Putamen (tissue), 1 donor: Measurements from ENCODE around the gene PITHD1.
A peak's percentile ranks its signal among the peaks of the same experiment; 100 is the strongest.
"Not testable (repeated sequence)": the region's sequence is repeated elsewhere in the genome, so short reads cannot be mapped to it uniquely, and the experiment has no call there.

Source experiments
- DNase-seq: peaks from one replicate; pipeline ENCODE4 v3.0.0-alpha.2; 2016; ENCODE audit warnings: low spot score

PITHD1 gene

DNA sequence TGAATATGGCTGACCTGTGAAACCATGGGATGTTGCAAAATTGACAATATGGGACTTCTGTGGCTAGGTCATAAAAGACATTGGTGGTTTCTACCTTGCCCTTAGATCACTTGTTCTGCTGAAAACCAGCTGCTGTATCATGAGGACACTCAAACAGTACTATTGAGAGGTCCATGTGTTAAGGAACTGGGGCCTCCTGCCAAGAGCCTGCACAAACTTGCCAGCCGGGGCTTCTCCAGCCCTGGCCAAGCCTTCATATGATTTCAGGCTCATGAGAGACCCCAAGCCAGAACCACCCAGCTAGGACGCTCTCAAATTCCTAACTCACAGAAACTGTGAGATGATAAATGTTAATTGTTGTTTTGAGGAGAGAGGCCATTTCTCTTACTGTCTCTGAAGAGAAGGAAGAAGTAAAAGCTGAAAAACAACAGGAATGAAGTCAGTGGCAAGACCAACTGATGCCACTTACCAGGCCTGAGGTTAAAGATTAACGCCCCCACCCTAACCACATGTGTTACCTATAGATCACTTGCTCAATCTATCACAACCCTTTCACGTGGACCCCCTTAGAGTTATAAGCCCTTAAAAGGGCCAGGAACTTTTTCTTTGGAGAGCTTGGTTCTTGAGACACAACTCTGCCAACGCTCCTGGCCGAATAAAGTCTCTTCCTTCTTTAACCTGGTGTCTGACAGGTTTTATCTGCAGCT is 3.9 kb upstream of the PITHD1 start:
- no peak for DNase-seq

- DNase-seq: no peak
These were observed 2.0 kb upstream of the PITHD1 start for GRCh38 chr1:23776217-23776616.

- DNase-seq: no peak
These were observed 1.7 kb downstream of the PITHD1 start for GRCh38 chr1:23779826-23780371.

GRCh38 chr1:23783141-23783540 is 4.9 kb downstream of the PITHD1 start:
- DNase-seq: not testable (repeated sequence)

DNA sequence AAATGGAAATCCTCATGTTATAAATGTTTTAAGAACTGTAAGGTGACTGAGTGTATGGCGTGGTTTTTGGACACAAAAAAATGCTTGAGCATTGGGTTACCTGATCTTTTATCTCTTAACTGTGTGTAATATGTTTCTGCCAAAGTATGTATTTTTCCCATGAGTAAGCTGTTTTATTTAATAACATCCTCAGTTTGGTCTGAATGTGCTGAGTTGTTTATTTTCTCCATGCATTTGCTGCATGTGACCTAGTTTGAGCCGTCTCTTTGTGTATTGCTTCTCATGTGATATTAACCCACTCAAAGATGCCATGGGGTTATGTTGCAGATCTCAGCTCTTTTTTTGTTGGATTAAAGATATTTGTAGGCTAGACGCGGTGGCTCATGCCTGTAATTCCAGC is 6.6 kb downstream of the PITHD1 start:
- no peak for DNase-seq

DNA sequence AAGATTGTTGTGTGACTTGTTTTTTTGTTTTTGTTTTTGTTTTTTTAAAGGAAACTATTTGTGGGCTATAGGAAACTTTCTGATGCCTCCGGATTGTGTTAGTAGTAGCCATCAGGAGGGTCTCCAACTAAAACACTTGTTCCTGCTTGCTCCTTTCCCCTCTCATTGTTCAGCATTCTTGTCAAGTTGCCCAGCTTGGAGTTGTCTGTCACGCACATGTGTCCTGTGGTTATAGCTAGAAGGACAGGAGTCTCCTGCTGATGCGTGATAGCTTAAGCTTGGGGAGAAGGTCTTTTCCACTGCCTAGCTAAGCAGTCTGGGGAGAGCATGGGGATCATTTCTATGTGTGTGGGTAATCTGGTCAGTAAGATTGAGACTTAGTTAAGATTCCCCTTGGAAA is 9.5 kb downstream of the PITHD1 start:
- no peak for DNase-seq

DNA sequence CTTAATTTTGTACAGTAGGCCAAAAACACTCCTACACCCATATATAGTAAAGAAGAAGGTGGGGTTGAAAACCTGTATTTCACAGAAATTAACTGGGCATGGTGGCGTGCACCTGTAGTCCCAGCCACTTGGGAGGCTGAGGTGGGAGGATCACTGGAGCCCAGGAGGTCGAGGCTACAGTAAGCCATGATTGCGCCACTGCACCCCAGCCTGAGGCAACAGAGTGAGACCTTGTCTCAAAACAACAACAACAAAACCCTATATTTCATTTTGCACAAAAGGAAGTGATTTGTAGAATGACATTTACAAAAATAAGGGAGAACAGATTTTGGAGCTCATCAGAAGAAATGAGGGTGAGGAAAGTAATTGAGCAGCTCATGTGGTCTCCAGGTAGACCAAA is 10.5 kb downstream of the PITHD1 start:
- no peak for DNase-seq

- DNase-seq: peak; percentile 93
These were observed 12.7 kb downstream of the PITHD1 start, which contains the start of gene LYPLA2 for GRCh38 chr1:23790696-23791515. TSS of gene LYPLA2 (plus strand) at chr1:23791145. CDS start at chr1:23792683, 1,538 bp downstream.

GRCh38 chr1:23791516-23792047 is 13.4 kb downstream of the PITHD1 start:
- DNase-seq: no peak

GRCh38 chr1:23792151-23792945 is 14.1 kb downstream of the PITHD1 start:
- DNase-seq: no peak

- DNase-seq: no peak
These were observed 15.0 kb downstream of the PITHD1 start for GRCh38 chr1:23793018-23793781.

DNA sequence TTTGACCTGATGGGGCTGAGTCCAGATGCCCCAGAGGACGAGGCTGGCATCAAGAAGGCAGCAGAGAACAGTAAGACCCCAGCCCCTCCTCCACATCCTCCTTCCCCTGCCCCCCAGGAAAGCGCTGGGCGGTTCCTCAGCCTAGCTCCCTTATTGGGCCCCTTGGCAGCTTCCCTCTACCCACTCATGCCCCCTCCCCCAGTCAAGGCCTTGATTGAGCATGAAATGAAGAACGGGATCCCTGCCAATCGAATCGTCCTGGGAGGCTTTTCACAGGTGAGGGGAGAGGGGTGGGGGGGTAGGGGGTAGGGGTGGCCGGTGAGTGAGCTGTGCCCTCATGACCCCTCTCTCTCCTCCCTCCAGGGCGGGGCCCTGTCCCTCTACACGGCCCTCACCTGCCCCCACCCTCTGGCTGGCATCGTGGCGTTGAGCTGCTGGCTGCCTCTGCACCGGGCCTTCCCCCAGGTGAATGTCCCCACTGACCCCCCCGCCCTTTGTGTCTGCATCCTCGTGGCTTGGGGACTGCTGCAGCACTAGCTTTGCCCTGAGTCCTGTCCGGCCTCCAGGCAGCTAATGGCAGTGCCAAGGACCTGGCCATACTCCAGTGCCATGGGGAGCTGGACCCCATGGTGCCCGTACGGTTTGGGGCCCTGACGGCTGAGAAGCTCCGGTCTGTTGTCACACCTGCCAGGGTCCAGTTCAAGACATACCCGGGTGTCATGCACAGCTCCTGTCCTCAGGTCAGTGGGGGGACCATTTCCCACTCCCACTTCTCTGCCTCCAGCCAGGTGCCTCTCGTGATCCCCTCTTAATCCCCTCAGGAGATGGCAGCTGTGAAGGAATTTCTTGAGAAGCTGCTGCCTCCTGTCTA is 15.9 kb downstream of the PITHD1 start:
- no peak for DNase-seq

- not testable (repeated sequence) for DNase-seq
These were observed 16.5 kb downstream of the PITHD1 start for GRCh38 chr1:23794732-23795182.

DNA sequence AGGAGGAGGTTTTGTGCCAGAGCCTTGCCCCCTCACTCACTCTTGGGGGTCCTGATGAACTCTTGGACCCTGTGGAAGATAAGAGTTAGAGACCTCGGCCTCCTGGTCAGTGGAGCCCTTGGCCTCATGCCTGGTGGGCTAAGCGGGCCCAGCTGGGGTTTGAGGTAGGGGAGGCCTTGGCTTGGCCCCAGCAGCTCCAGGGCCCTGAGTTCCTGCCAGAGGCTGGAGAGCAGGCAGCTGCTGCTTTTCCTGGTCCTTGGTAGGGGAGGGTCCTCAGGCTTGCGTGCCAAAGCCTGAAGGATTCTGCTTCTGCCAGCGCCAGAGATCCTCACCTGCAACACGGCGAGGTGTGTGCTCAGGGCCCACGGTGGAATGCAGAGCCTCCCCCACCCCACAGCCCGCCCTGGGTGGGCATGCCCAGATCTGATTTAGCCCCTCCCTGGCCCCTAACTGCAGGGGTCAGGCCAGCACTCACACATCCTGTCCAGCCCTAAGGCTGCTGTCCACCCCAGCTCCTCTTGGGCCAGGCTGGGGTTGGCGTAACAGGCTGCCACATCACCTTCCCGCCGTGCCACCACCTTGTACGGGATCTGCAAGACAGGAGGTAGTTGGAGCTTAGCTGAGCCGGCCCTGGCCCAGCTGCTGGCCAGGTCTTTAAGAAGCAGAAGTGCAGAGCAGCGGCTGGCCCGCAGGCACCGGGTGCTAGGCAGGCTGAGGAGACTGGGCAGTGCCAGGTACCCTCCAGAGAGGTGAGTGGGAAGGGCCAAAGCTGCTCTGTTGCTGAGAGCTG is 17.7 kb downstream of the PITHD1 start:
- DNase-seq: no peak

- DNase-seq: no peak
These were observed 18.5 kb downstream of the PITHD1 start for GRCh38 chr1:23796466-23797271.

- no peak for DNase-seq
These were observed 19.5 kb downstream of the PITHD1 start for GRCh38 chr1:23797478-23798448.

GRCh38 chr1:23798662-23799142 is 20.5 kb downstream of the PITHD1 start:
- no peak for DNase-seq
